Astrocyte of the cerebellum (primary cell): ENCODE data around the gene NIPAL3.

Source experiments
- DNase-seq: peaks from one replicate; pipeline ENCODE4 v3.0.0-alpha.2; 2011; ENCODE audit warnings: low read depth
- H3K4me3 ChIP-seq: 2 replicates; pipeline ENCODE4 v1.5.1; 2011; ENCODE audit warnings: mild to moderate bottlenecking, low read depth, low read length, moderate library complexity
- in situ Hi-C: cut with HindIII; loops from 2 replicates; pipeline ENCODE4 v1.10.0; 2017; ENCODE audit warnings: low sequenced_read_pairs
- TF ChIP-seq, protein P1 (sequence below): IDR thresholded peaks from 2 replicates; pipeline ENCODE4 v1.5.1; 2012; ENCODE audit warnings: low read length, low read depth, moderate library complexity, mild to moderate bottlenecking; ENCODE audit errors: missing control alignments

The NIPAL3 gene

DNA sequence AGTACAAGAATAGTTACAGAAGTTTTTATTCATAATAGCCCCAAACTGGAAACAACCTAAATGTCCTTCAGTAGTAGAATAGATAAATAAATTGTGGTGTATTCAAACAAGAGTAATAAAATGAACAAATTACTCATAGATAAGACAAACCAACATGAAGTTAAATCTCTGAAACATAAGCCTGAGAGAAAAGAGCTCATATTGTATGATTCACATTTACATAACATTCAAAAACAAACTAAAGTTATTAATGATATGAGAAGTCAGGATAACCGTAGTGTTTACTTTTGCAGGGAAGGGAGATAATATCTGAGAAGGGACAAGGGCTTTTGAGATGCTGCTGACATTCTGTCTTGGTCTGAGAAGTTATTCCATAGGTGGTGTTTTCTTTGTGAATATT lies 15.5 kb upstream of the NIPAL3 start:
- in situ Hi-C loops, result no loop called here
- TF ChIP-seq, protein P1, sequence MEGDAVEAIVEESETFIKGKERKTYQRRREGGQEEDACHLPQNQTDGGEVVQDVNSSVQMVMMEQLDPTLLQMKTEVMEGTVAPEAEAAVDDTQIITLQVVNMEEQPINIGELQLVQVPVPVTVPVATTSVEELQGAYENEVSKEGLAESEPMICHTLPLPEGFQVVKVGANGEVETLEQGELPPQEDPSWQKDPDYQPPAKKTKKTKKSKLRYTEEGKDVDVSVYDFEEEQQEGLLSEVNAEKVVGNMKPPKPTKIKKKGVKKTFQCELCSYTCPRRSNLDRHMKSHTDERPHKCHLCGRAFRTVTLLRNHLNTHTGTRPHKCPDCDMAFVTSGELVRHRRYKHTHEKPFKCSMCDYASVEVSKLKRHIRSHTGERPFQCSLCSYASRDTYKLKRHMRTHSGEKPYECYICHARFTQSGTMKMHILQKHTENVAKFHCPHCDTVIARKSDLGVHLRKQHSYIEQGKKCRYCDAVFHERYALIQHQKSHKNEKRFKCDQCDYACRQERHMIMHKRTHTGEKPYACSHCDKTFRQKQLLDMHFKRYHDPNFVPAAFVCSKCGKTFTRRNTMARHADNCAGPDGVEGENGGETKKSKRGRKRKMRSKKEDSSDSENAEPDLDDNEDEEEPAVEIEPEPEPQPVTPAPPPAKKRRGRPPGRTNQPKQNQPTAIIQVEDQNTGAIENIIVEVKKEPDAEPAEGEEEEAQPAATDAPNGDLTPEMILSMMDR, result no peak
- DNase-seq, result no peak

DNA sequence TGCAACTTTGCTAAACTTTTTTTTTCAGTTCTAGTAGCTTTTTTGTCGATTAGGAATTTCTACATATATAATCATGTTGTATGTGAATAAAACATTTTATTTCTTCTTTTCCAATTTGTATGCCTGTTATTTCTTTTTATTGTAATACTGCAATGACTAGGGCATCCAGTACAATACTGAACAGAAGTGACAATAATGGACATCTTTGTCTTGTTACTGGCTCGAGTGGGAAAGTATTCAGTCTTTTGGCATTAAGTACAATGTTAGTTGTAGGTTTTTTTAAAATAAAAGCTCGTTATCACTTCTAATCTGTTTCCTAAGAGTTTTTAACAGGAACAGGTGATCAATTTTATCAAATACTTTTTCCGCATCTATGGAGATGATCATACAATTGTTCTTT lies 11.8 kb upstream of the NIPAL3 start:
- no peak overlapping the region for H3K4me3 ChIP-seq
- TF ChIP-seq, protein P1, result no peak
- in situ Hi-C loops, result no loop called here
- no peak for DNase-seq

More for the DNA sequence above, 15.5 kb upstream of the NIPAL3 start:
- no peak overlapping the region for H3K4me3 ChIP-seq

DNA sequence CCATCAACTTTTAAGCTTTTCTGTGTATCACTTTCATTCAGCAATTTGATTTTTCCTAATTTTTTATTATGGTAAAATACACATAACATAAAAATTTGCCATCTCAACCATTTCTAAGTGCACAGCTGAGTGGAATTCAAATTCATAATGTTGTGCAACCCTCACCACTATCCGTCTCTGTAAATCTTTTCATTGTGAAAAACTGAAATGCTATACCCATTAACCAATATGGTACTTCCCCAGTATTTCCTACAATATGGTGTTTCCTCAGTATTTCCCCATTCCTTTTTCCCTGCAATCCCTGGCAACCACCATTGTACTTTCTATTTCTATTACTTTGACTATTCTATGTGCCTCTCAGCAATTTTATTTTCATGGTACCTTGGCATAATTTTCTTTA lies 8.8 kb upstream of the NIPAL3 start:
- no peak for DNase-seq
- H3K4me3 ChIP-seq, result no peak overlapping the region
- in situ Hi-C loops, result no loop called here
- TF ChIP-seq, protein P1, result no peak

DNA sequence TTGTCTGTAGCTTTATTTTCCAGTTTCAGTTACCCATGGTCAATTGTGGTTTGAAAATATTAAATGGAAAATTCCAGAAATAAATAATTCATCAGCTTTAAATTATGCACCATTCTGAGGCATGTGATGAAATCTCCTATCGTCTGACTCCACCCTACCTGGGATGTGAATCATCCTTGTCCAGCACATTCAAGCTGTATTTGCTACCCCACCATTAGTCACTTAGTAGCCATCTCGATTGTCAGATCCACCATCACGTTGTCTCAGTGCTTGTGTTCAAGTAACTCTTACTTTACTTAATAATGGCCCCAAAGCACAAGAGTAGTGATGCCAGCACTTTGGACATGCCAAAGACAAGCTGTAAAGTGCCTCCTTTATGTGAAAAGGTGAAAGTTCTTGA lies 6.1 kb upstream of the NIPAL3 start:
- in situ Hi-C loops, result no loop called here
- TF ChIP-seq, protein P1, result no peak
- DNase-seq, result no peak
- H3K4me3 ChIP-seq, result no peak overlapping the region

DNA sequence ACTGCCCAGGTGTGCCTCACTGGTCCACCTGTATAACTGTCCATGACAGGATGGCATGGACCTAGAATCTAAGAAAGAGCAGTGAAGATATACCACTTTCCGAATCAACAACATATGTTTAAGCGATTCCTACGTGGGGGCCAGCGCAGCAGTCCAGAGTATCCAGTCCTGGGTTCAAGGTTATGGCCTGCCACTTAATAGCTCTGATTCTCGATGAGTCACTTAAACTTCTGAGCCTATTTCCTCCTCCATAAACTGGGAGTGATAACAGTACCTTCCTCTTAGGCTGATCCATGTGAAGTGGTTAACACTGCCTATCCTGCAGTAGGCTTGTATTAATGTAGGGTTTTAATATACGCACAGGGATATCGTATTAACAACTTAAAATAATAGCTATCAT lies 4.9 kb upstream of the NIPAL3 start:
- TF ChIP-seq, protein P1, result no peak
- DNase-seq, result no peak
- in situ Hi-C loops, result no loop called here
- no peak overlapping the region for H3K4me3 ChIP-seq

DNA sequence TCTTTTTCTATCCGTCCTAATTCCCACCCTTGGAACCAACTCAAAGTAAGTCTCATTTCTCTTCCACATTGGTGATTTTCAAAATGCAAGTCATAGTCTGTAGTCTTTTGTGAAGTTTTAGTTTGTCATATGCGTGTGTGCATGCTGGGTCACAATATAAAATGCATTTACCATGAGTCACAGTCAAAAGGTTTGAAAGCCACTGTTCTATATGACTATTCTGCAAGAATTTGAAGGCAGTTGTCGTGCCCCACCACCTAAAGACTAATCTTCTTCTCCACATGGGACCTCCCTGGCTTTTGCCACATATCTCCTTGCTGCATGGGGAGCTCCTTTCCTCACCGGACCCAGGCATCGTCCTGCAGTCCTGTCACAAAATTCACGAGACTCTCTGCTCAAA lies 3.6 kb upstream of the NIPAL3 start:
- DNase-seq, result no peak
- H3K4me3 ChIP-seq, result no peak overlapping the region
- in situ Hi-C loops, result no loop called here

DNA sequence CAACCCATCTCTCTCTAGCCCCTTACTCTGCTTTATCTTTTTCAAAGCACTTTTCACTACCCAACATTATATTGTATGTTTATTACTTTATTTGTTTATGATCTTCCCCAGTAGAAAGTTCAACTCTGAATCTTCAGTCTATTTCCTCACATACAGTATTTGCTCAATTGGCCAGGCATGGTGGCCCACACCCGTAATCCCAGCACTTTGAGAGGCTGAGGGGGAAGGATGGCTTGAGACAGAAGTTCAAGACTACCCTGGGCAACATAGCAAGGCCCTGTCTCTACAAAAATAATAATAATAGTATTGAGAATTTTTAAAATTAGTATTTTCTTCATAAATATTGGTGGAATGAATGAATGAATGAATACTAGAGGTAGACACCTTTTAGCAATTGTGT lies 3.2 kb upstream of the NIPAL3 start:
- no peak overlapping the region for H3K4me3 ChIP-seq
- TF ChIP-seq, protein P1, result no peak
- in situ Hi-C loops, result no loop called here
- no peak for DNase-seq

More for the DNA sequence above, 3.6 kb upstream of the NIPAL3 start:
- TF ChIP-seq, protein P1, result no peak
